Calu3 (cell line): ENCODE data around the gene F12. TPM values are rescaled to one million over a fixed set of nuclear protein-coding genes. Genes with fewer than 3 reads are reported as not detected.

Experiments
- BruUV-seq: library from RNA; stranded (reverse); fragments of 400-500 nt; replicated peaks from 2 replicates; lab custom pipeline; 2021; lab: Mats Ljungman, UMichigan
- CTCF ChIA-PET: fragments of 300-600 bp; sonication (Branson Sonifier 250); formaldehyde crosslinking; loops from one replicate; lab custom pipeline; 2022; ENCODE audit warnings: antibody characterized with exemption; lab: Charles Lee
- DNase-seq: peaks from one replicate; pipeline ENCODE4 v3.0.0; 2022
- H3K27ac Mint-ChIP-seq: one replicate; pipeline ENCODE4 v1.8.0; 2022; ENCODE audit warnings: mixed read lengths; ENCODE audit not compliant: unreplicated experiment
- H3K27me3 Mint-ChIP-seq: one replicate; pipeline ENCODE4 v1.8.0; 2022; ENCODE audit warnings: mixed read lengths; ENCODE audit not compliant: unreplicated experiment
- H3K36me3 Mint-ChIP-seq: one replicate; pipeline ENCODE4 v1.8.0; 2022; ENCODE audit warnings: mild to moderate bottlenecking, moderate library complexity, mixed read lengths; ENCODE audit not compliant: insufficient read depth, unreplicated experiment
- H3K4me1 Mint-ChIP-seq: one replicate; pipeline ENCODE4 v1.8.0; 2022; ENCODE audit warnings: mild to moderate bottlenecking, low read depth, mixed read lengths; ENCODE audit not compliant: unreplicated experiment
- H3K4me3 Mint-ChIP-seq: one replicate; pipeline ENCODE4 v1.8.0; 2022; ENCODE audit warnings: mild to moderate bottlenecking, low read depth, moderate library complexity, mixed read lengths; ENCODE audit not compliant: unreplicated experiment
- H3K9me3 Mint-ChIP-seq: one replicate; pipeline ENCODE4 v1.8.0; 2022; ENCODE audit warnings: low read depth, mixed read lengths; ENCODE audit not compliant: unreplicated experiment
- intact Hi-C: fragments of 100-400 bp; cut with micrococcal nuclease; formaldehyde crosslinking; loops from one replicate; pipeline ENCODE4 v1.10.0; 2022; ENCODE audit not compliant: unreplicated experiment
- total RNA-seq: library from RNA; stranded (reverse); gene quantifications from 2 replicates; pipeline ENCODE4 v1.2.3, GENCODE V29; 2022
- TF ChIP-seq, protein P1 (sequence below): fragments of 200-600 bp; IDR thresholded peaks from one replicate; pipeline ENCODE4 v1.8.0; 2022; ENCODE audit warnings: antibody characterized with exemption; ENCODE audit not compliant: unreplicated experiment

The F12 gene
- total RNA-seq, 1 experiment from 2014 or later: 14.3 TPM

DNA sequence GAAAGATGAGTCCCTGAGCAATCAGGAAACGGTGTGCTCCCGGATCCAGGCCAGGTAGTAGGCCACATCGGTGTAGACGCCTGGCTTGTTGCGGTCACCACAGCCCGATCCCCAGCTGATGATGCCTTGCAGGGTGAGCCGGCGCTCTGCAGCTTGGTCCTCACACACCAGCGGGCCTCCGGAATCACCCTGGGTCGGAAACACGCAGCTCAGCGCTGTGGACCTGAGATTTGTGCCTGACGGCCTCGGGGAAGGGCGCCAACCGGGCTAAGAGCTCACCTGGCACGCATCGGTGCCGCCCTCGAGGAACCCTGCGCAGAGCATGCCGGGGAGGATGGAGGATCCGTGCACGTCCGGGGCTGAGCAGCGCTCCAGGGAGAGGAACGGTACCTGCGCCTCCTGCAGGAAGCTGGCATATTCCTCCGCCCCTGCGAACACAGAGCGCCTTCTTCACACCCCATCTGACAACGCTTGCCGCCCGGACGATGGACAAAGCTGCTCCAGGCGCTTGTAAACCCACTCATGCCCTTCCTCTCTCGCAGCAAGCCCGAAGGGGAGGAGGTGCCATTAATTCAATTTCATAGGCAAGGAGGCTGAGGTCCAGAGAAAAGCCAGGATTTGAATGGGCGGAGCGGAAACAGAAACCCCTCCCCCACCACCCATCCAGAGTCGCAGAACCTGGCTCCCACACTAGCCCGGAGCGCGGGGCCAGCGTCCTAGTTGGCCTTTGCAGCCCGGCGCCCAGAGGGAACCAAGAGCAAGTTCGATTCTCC lies 6.9 kb downstream of the F12 start:
- Mint-ChIP-seq H3K27ac (peak overlapping the region; percentile 67), H3K27me3 (no peaks in the 10 kb centered on the region), H3K4me1 (peaks cover 9% of the 10 kb centered on the region), H3K4me3 (peak overlapping the region; percentile 77), H3K36me3 (peaks cover 35% of the 10 kb centered on the region), H3K9me3 (no peaks in the 10 kb centered on the region)
- CTCF ChIA-PET: interaction anchor here (0.6 to 5.2 kb wide), 20 partner anchors 11 to 315 kb away, joined by 3 to 94 read pairs (median 6); partner anchors contain the start of genes FGFR4, GRK6, LMAN2 and PRR7
- DNase-seq: peak; percentile 93
- intact Hi-C loops: loop anchor here (1.0 to 2.0 kb wide), 2 partner anchors 52 to 288 kb away; no protein-coding TSS in a partner anchor
- TF ChIP-seq, protein P1, sequence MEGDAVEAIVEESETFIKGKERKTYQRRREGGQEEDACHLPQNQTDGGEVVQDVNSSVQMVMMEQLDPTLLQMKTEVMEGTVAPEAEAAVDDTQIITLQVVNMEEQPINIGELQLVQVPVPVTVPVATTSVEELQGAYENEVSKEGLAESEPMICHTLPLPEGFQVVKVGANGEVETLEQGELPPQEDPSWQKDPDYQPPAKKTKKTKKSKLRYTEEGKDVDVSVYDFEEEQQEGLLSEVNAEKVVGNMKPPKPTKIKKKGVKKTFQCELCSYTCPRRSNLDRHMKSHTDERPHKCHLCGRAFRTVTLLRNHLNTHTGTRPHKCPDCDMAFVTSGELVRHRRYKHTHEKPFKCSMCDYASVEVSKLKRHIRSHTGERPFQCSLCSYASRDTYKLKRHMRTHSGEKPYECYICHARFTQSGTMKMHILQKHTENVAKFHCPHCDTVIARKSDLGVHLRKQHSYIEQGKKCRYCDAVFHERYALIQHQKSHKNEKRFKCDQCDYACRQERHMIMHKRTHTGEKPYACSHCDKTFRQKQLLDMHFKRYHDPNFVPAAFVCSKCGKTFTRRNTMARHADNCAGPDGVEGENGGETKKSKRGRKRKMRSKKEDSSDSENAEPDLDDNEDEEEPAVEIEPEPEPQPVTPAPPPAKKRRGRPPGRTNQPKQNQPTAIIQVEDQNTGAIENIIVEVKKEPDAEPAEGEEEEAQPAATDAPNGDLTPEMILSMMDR: peak; percentile 81
- TSS peak; percentile 41 for BruUV-seq

DNA sequence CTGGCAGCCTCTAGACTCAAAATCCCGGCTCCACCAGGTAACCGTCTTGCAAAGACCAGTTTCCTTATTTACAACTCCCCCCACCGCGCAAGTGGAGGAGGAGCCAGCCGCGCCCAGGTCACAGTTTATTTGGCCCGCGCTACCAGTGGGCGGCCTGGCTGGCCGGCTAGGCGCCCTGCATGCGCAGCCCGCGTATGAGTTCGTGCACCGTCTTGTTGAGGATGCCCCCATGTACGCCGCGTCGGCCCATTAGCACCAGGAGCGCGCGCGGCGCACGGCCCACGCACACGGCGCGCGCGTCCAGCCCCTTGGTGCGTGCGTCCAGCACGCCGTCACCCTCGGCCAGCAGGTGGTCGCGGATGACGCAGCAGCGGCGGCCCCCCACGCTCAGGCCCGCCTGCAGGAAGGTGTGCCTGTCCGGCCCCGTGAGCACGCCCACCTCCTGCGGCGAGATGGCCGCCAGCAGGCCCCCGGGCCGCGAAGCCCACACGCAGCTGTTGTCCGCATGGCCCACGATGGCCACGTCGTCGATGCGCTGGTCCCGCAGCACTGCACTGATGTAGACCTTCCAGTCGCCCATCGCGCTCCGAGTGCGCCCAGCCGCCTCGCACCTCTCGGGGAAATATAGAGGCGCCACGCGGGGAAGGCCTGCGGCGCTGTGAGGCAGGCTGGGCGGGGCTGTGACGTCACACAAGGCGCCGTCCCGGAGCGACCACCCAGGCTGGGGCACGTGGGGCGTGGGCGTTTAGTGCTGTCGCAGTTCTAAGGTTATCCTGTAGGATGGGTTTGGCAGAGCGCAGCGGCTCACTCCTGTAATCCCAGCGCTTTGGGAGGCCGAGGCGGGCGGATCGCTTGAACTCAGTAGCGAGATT lies 9.1 kb downstream of the F12 start, which contains the start of gene PFN3:
TSS of gene PFN3 (minus strand) at position 665 of the 872 bp plus-strand sequence. CDS start at position 580, 85 bp downstream.
- no peak for DNase-seq
- no TSS peak for BruUV-seq
- CTCF ChIA-PET: interaction anchor here (5.2 kb wide), 1 partner anchor 46 kb away, joined by 57 read pairs; the partner anchor contains the start of gene PRR7
- Mint-ChIP-seq H3K4me1 (peaks cover 9% of the 10 kb centered on the region), H3K9me3 (no peaks in the 10 kb centered on the region), H3K4me3 (no peak within 1 kb of the TSS), H3K36me3 (peaks cover 34% of the 10 kb centered on the region), H3K27ac (no peak within 1 kb of the TSS), H3K27me3 (no peaks in the 10 kb centered on the region)
- TF ChIP-seq, protein P1: no peak
- intact Hi-C loops: no loop called here

DNA sequence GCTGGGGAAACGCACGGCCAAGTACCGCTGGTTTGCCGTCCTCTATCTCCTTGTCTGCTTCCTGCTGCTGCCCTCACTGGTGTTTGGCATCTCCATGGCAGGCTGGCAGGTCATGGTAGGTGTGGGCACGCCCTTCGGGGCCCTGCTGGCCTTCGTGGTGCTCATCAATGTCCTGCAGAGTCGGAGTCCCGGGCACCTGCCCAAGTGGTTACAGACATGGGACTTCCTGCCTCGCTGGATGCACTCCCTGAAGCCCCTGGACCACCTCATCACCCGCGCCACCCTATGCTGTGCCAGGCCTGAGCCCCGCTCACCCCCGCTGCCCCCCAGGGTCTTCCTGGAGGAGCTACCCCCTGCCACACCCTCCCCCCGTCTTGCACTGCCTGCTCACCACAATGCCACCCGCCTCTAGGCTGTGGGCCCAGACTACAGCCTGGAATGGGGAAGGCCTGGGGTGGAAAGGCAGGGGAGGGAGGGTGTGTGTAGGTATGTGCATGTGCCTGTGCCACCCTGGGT lies 11.4 kb downstream of the F12 start:
- no peaks in the 10 kb centered on the region for H3K27me3 Mint-ChIP-seq
- intact Hi-C loops: no loop called here
- peaks cover 11% of the 10 kb centered on the region for H3K36me3 Mint-ChIP-seq
- no peak overlapping the region for H3K4me3 Mint-ChIP-seq
- TF ChIP-seq, protein P1: no peak
- no peaks in the 10 kb centered on the region for H3K4me1 Mint-ChIP-seq
- no TSS peak for BruUV-seq
- no peak overlapping the region for H3K27ac Mint-ChIP-seq
- no peak for DNase-seq
- CTCF ChIA-PET: interaction anchor here (0.7 kb wide), 1 partner anchor 99 kb away, joined by 3 read pairs; no protein-coding TSS in a partner anchor
- H3K9me3 Mint-ChIP-seq: no peaks in the 10 kb centered on the region

DNA sequence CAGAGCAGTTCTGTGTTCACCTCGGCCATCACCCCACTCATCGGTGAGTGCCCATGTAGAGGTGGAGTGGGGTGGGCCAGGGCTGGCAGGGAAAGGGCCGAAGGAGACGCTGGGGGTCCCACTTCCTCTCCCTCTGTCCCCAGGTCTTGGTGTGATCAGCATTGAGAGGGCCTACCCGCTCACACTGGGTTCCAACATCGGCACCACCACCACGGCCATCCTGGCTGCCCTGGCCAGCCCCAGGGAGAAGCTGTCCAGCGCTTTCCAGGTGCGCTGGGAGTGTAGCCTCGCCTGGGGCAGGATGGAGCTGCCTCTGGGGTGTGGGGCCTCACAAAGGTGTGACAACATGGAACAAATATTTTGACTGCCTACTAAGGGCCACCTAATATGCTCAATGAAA lies 12.6 kb downstream of the F12 start:
- BruUV-seq: no TSS peak
- CTCF ChIA-PET: interaction anchor here (0.6 kb wide), 1 partner anchor 16 kb away, joined by 7 read pairs; no protein-coding TSS in a partner anchor
- H3K36me3 Mint-ChIP-seq: no peaks in the 10 kb centered on the region

More for the DNA sequence above, 12.6 kb downstream of the F12 start:
- Mint-ChIP-seq H3K4me1 (no peaks in the 10 kb centered on the region), H3K9me3 (no peaks in the 10 kb centered on the region), H3K4me3 (no peak overlapping the region), H3K27ac (no peak overlapping the region), H3K27me3 (no peaks in the 10 kb centered on the region)
- no peak for DNase-seq
- TF ChIP-seq, protein P1: no peak
- intact Hi-C loops: no loop called here
